Measurements from ENCODE around the gene TIGD4.
"Not testable (repeated sequence)": the region's sequence is repeated elsewhere in the genome, so short reads cannot be mapped to it uniquely, and the experiment has no call there.

The TIGD4 gene

DNA sequence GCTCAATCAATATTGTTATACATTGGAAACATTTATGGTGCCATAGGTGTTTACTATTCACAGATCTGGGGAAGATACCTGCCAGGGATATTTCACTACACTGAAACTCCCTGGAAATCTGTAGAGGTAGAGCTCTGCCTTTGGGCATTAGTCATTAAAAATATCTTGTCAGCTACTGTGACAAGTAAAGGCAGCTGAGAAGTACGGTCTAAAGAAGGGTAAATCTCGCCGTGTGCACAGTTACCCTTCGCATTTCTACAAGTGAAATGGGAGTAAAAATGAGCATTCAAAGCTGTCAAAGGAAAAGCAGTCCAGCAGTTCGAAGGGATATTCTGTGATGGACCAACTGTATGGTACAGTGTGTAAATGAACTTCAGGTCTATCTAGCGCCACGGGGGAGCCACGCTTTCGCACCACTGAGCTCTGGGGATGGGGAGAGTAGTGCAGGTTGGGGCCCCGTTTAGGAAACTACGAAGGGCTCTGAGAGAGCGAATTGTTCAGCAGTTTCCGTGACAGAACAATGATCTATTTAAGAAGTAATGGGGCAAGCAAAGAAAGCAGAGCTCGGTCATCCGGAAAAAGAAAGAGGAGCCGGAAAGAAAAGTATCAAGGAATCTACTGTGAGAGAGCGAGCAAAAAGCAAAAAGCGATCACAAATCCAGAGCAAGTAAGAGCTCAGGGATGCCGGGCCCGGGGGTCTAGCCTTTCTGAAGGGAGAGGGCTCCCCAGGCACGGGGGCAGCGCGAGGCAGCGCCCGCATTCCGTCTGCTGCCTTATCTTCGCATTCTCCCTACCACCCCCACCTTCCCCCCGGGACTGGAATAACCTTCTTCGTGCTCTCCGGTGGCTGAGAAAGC, 646 bp downstream of the TIGD4 start:
- no peak for DNase-seq

DNA sequence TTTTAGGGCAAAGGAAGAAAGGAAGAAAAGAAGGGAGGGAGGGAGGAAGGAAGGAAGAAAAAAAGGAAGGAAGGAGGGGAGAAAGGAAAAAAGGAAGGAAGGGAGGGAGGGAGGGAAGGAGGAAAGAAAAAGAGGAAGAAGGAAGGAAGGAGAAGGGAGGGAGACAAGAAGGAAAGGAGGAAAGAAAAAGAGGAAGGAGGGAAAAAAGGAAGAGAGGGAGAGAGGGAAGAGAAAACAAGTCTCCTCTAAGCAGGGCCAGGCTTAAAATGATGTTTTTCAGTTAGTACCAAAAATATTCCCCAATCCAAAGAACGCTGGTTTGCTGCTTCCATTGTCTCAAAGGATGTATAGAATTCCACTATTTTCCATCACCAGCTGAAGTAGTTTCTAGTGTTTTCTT, 2.0 kb downstream of the TIGD4 start:
- no peak for DNase-seq

DNA sequence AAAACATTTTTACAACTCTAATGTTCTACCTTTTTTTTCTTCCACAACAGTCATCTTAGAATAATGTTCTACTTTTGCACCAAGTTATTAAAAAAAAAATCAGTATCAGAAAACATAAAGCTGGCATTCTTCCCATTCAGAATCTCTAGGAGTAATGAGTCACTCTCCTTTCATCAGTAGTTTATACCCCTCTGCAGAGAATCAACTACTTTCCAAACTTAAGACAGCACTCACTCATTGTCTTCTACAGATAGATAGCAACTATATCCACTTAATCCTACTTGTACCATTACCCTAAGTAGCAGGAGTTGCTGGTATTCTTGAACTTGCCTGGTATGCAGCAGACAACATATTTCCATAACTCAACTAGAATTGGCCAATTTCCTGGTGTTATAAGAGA, 3.2 kb downstream of the TIGD4 start:
- DNase-seq, result no peak

DNA sequence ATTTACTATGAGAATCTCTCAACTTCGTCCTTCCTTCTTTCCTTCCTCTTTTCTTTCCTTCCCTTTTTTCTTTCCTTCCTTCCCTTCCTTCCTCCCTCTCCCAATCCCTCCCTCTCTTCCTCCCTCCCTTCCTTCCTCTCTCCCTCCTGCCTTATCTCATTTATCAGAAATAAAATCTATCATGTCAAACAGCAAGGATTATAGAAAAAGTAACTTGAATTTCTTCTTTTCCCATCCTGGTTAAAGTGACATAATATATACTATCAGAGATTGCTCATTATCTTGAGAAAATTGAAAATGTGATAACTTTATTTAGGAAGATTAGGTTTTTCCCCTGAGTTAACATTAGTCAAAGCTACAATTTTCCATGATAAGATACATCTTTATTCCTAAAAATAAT, 5.6 kb downstream of the TIGD4 start:
- DNase-seq, result no peak

DNA sequence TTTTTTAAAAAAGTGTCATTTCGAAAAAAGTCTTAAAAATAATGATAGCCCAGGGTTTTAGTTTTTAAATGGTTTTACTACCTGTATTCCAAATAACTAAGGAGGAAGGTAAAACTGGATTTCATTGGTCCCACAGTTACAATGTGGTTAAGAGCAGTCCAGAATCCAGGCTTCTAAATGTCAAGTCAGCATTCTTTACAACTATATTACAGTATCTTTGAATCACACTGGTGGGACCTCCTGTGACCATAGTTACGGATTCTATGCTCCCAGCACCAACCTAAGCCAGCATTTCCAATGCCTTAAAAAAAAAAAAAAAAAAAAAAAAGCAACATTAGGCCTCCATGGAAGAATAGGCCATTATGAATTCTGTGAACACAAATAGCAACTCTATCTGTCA, 6.2 kb downstream of the TIGD4 start:
- no peak for DNase-seq

DNA sequence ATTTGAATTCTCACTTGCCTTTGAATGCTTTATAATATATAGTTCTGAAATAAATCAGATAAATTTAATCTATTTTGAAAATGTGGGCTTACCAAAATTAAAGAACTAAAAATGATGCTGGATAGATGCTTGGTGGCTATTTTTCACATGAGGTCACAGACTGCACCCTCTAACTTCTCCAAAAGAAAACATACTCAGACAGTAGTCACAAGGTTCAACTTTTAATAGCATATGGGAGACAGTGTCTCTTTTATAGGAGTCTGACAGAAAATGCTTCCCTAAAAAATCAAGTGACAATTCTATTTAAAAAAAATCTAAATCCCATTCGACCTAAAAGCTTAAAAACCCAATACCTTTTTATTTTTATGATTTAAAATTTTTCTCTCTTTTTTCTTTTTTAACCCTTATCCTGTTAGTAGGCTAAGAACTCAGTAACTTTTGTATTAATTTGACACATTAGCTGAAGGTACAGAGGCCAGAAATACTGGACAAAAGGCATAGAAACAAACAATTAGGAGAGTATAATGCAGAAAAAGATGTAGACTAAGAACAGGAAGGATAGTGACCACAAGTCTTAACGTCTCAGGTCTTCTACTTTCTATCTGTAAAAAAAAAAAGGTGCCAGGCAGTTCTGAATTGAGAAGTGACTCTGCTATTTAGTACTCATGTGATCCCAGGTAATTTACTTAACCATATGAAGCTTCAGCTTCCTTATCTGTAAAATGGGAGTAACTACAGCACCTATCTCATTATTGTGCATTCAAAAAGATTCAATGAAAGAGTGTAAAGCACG, 7.6 kb downstream of the TIGD4 start:
- no peak for DNase-seq

DNA sequence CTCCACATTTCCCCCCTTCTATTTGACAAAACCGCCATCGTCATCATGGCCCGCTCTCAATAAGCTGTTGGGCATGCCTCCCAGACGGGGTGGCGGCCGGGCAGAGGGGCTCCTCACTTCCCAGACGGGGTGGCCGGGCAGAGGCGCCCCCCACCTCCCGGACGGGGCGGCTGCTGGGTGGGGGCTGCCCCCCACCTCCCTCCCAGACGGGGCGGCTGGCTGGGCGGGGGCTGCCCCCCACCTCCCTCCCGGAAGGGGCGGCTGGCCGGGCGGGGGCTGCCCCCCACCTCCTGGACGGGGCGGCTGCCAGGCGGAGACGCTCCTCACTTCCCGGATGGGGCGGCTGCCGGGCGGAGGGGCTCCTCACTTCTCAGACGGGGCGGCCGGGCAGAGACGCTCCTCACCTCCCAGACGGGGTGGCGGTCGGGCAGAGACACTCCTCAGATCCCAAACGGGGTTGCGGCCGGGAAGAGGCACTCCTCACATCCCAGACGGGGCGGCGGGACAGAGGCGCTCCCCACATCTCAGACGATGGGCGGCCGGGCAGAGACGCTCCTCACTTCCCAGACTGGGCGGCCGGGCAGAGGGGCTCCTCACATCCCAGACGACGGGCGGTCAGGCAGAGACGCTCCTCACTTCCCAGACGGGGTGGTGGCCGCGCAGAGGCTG, 14.3 kb downstream of the TIGD4 start:
- not testable (repeated sequence) for DNase-seq

DNA sequence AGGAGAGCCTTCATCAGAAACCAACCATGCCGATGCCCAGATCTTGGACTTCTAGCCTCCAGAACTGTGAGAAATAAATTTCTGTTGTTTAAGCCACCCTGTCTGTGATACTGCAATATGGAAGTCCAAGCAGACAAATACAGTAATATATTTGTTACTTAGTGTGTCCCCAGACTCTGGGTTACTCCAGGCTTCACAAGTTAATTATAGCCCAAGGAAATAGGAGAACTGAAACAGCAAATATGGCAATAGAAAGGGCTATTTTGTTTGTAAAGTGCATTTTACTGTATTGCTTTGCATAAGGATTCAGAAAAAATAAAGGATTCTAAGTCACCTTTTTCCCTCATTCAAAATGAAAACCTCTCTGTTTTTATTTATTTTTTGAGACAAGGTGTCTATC, 15.7 kb downstream of the TIGD4 start:
- no peak for DNase-seq

DNA sequence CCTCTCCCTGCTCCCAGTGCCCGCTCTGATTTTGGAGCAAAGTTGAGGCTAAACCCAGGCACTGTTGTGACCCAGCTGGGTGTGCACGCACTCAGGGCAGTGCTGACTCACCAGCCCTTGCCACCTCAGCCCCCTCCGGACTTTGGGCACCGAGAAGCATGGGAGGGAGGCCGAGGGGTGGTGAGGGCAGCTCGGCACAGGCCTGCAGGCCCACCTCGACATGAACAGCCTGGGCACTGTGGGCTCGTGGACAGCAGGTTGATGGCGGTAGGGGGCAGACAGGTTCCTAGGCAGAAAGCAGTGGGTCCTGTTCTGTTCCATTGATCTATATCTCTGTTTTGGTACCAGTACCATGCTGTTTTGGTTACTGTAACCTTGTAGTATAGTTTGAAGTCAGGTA, 30.9 kb downstream of the TIGD4 start:
- no peak for DNase-seq

DNA sequence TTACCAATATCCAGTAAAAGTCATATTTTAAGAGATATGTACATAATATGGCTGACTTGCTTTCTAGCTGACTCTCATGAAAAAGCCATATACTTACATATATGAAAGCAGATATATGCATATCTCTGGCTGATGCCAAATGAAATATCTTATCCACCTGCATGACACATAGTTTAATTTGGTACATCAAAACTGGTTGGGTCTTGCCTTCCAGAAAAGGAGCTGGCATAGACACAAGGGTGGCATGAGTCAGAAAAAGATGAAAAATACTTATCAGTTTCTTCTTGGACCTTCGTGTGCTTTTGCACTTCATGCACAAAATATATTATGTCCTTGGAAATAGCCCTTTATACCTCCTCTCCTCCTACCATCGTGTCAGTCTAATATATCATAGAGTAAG, 32.1 kb downstream of the TIGD4 start:
- no peak for DNase-seq

DNA sequence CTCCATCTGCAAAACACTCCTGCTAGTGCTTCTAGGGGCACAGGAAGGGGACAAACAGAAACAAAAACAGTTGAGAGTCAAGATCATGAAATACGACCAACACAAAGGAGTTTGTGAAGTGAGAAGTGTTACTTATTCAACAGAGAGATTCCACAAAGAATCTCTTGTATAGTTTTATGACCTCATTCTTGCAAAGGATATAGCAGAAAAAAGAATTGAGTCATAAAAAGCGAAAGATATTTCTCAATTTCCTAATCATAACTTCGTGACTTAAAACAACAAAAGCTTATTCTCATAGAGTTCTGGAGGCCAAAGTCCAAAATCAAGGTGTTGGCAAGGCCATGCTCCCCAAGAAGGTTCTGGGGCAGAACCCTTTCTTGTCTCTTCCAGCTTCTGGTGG, 40.7 kb downstream of the TIGD4 start:
- no peak for DNase-seq

DNA sequence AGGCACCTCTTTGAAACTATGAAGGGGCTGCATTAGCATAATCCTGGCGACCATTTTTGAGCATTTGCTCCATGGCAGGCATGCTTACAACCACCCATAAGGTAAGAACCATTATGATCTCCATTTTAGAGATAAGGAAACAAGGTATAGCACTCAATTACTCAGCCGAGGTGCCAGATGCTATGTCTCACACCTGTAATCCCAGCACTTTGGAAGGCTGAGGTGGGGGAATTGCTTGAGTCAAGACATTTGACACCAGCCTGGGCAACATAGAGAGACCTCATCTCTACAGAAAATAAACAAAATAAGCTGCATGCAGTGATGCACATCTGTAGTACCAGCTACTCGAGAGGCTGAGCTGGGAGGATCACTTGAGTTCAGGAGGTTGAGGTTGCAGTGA, 43.6 kb downstream of the TIGD4 start:
- DNase-seq, result no peak

DNA sequence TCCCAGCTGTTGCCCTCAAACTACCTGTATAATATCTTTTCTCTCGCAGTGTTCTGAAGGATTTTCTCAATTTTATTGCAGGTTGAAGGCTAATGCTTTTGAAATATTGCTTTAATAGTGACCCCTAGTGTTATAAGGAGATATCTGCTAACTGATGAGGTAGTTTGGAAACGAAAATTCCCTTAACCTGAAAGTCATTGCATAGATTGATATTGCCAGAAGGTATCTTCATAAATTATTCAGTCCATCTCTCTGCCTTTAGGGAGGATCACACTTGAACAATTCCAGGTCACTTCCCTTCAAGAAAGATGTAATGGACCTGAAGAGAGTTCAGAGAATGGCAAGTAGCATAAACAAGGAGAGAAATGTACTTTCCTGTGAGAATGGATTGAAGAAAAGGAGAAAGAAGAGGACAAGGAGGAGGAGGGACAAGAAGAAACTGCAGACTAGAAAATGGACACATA, 44.1 kb downstream of the TIGD4 start:
- peak in 1 of 2 experiments; percentile 24 for DNase-seq

DNA sequence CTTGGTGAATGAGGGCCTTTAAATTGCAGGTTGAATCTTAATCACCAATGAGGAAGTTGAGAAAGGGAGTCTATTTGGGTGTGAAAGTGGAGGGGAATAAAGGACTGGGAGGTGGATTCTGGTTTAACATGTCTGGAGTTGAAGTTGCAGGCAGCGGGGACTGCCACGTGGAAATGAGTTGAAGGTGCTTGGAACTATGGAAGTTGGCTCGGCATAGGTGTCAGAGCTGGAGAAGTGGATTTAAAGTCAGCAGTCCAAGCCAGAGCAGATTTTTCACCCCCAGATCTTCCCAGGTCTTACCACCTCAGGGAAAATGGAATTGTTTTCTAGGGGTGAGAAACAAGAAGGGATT, 44.9 kb downstream of the TIGD4 start:
- no peak for DNase-seq

DNA sequence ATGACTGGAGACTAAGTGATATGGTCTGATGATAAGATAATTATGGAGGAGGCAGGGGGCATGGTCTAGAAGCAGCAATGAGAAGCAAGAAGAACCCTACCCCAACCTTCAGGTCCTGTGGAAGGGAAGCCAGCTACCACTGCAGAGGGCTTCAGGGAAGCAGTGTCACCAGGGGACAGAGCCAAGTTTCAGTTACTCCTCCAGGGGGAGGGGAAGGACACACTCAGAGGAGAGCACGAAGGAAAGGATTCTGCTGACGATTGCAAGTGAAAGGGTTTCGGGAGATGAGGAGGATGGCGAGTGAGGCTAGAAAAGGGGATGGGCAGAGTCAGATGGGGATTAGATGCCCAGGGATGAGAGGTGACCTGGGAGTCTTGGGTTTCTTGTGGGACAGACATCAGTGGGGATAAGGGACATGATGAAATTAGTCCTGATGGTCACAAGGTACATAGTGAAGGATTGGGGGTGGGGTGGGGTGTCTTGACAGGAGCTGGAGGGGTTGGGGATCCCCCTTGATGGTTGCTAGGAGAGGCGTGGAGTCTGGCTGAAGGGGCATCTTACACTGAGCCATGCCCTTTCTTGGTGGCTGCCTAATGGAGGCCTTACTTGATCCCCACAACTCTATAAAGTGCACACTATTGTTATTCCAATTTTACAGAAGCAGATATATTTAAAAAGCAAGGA, 45.4 kb downstream of the TIGD4 start:
- no peak for DNase-seq

DNA sequence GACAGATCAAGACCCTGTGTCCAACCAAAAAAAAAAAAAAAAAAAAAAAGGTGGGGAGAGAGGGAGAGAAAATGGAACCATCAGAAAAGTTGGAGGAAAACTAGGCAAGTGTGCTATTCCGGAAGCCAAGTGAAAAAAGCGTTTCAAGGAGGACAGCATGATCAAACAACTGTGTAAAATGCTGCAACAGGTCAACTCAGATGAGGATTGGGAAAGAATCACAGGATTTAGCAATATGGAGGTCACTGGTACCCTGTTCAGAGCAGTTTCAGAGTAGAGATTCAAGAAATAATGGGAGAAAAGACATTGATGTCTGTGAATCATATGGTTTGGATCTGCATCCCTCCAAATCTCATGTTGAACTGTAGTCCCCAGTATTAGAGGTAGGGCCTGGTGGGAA, 47.5 kb downstream of the TIGD4 start:
- DNase-seq, result no peak

DNA sequence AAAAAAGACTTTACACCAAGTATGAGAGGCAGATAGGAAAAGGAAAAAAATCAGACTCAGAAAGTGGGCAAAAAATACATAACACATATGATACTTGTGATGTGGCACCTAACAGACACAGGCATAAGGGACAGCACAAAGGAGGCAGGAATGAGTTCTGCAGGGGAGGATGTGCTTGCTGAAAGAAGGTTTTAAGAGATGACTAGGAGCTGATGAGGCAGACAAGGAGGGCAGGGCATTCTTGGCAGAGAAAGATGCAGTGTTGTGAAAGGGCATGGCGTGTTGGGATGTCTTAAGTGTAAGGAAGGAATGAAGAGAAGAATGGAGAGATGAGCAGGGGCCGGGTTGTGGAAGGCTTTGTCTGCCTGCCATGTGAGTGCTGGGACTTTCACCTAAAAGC, 50.1 kb downstream of the TIGD4 start:
- no peak for DNase-seq

DNA sequence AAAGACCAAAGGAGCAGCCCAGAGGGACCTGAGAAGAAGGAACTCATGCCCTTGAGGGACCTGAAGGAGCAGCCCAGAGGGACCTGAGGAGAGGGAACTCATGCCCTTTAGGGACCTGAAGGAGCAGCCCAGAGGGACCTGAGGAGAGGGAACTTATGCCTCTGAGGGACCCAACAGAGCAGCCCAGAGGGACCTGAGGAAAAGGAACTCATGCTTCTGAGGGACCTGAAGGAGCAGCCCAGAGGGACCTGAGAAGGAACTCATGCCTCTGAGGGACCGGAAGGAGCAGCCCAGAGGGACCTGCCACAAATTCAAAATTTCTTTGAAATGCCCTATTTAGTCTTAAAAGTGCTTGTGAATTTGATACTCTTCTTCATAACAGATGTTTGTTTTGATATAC, 51.2 kb downstream of the TIGD4 start:
- no peak for DNase-seq

DNA sequence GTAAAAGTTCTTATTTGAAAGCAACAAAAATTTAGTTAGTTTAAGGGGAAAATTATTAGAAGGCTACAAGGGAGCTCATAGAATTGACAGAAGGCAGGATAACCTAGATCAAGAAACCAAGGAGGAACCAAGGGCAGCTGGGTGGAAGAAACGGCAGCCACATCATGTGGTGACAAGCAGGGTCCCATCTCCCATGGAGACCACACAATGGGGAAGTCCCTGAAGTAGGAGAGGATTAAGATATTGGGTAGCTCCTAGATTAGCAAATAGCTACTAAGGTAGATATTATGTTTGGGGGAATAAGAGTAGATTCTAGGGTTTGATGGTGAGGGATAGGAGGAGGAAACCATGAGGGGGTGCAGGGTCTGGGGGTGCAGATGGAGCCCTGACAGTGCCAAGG, 51.7 kb downstream of the TIGD4 start:
- no peak for DNase-seq

DNA sequence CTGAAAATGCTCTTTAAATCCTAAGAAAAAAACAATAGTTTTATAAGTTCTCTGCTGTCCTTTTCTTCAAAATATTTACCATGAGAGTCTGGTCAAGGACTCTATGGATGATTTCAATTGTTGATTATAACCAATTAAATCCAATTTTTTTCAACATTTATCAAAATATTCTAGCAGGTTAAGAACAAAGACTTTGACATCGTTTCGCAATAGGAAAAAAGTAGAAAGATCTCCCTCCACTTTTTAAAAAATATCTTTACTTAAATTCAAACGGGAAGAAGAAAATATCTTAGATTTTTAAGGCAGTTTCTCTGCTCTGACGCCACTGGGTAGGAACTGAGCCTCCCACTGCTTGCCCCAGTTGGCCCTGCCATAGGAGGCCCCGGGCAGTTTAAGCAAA, 55.0 kb downstream of the TIGD4 start:
- no peak for DNase-seq

DNA sequence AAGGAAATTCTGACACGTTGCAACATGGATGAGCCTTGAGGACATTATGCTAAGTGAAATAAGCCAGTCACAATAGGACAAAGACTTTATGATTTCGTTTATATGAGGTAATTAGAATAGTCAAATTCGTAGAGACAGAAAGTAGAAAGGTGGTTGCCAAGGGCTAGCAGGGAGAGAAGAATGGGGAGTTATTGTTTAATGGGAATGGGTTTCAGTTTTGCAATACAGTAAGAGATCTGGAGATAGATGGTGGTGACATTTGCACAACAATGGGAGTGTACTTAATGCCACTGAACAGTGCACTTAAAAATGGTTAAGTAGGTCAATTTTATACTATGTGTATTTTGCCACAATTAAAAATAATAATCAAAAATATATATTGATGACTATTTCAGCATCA, 56.3 kb downstream of the TIGD4 start:
- no peak for DNase-seq

DNA sequence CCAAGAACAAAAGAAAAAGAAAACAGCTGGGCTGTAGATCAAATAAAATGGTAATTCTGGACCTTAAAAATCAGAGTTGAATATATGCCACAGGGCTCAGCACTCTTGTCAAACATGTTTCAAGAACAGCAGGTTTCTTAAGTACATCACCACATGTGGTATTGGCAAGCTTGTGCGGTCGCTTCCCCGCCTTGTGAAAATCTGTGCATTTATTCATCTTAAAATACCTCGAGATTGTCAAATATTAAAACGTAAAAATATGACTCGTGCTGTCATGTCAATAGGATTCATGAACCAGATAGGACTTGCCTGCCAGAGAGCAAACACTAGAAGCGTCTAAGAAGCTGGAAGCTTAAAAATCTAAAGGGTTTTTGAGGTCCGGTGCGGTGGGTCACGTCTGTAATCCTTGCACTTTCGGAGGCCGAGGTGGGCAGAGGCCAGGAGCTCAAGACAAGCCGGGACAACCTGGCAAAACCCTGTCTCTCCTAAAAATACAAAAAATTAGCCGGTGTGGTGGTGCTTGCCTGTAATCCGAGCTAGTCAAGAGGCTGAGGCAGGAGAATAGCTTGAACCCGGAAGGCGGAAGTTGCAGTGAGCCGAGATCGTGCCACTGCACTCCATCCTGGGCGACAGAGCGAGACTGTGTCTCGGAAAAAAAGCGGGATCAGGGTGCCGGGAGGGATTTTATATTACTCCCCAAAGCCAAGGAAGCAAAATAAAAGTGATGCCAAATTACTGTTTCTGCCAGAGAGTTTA, 59.6 kb downstream of the TIGD4 start:
- peak in 1 of 2 experiments; percentile 6 for DNase-seq
